RCC 7860 (cell line): ENCODE data around the gene SYNJ1.
"Not testable (repeated sequence)": the region's sequence is repeated elsewhere in the genome, so short reads cannot be mapped to it uniquely, and the experiment has no call there.

Experiments used
- DNase-seq: peaks from one replicate; pipeline ENCODE4 v3.0.0-alpha.2; 2015; ENCODE audit warnings: low spot score
- FAIRE-seq: peaks from 2 replicates; lab custom pipeline; 2012; peaks lifted over from hg19 to GRCh38; lab: Jason Lieb, UNC

SYNJ1 gene

GRCh38 chr21:32727687-32728455 is at the start of gene SYNJ1:
Gene SYNJ1, minus strand, starts transcription at chr21:32728013. Its CDS starts 1,118 bp downstream, at chr21:32726895.
- DNase-seq: peak; percentile 87
- FAIRE-seq: peak; percentile 5

GRCh38 chr21:32777269-32777668 is 49.5 kb upstream of the SYNJ1 start:
- FAIRE-seq (no peak), DNase-seq (no peak)

- no peak for DNase-seq
- no peak for FAIRE-seq
Measured at GRCh38 chr21:32776743-32777142, 48.9 kb upstream of the SYNJ1 start.

GRCh38 chr21:32773048-32773344 is 45.2 kb upstream of the SYNJ1 start:
- FAIRE-seq, DNase-seq: not testable (repeated sequence)

- FAIRE-seq (no peak), DNase-seq (no peak)
Measured at GRCh38 chr21:32772281-32773047, 44.7 kb upstream of the SYNJ1 start.

GRCh38 chr21:32770871-32771523 is 43.2 kb upstream of the SYNJ1 start:
- FAIRE-seq: no peak
- peak; percentile 10 for DNase-seq

GRCh38 chr21:32768530-32768929 is 40.7 kb upstream of the SYNJ1 start:
- DNase-seq (no peak), FAIRE-seq (no peak)

- DNase-seq (no peak), FAIRE-seq (no peak)
Measured at GRCh38 chr21:32765058-32765457, 37.2 kb upstream of the SYNJ1 start.

- DNase-seq: no peak
- FAIRE-seq: no peak
Measured at GRCh38 chr21:32764186-32764585, 36.4 kb upstream of the SYNJ1 start.

GRCh38 chr21:32757804-32758203 is 30.0 kb upstream of the SYNJ1 start:
- FAIRE-seq: no peak
- DNase-seq: no peak

GRCh38 chr21:32756096-32756495 is 28.3 kb upstream of the SYNJ1 start:
- no peak for FAIRE-seq

GRCh38 chr21:32753818-32754585 is 26.2 kb upstream of the SYNJ1 start:
- FAIRE-seq: no peak

More at GRCh38 chr21:32756096-32756495, 28.3 kb upstream of the SYNJ1 start:
- DNase-seq: no peak

GRCh38 chr21:32750405-32750804 is 22.6 kb upstream of the SYNJ1 start:
- DNase-seq (no peak), FAIRE-seq (no peak)

More at GRCh38 chr21:32753818-32754585, 26.2 kb upstream of the SYNJ1 start:
- DNase-seq: no peak

- no peak for FAIRE-seq
- no peak for DNase-seq
Measured at GRCh38 chr21:32749662-32750061, 21.8 kb upstream of the SYNJ1 start.

GRCh38 chr21:32748529-32748928 is 20.7 kb upstream of the SYNJ1 start:
- FAIRE-seq (no peak), DNase-seq (no peak)

- no peak for FAIRE-seq
- DNase-seq: no peak
Measured at GRCh38 chr21:32747396-32747795, 19.6 kb upstream of the SYNJ1 start.

GRCh38 chr21:32746711-32747110 is 18.9 kb upstream of the SYNJ1 start:
- FAIRE-seq, DNase-seq: not testable (repeated sequence)

GRCh38 chr21:32742396-32742795 is 14.6 kb upstream of the SYNJ1 start:
- FAIRE-seq (no peak), DNase-seq (no peak)

GRCh38 chr21:32741336-32741735 is 13.5 kb upstream of the SYNJ1 start:
- DNase-seq: no peak
- no peak for FAIRE-seq

- DNase-seq (no peak), FAIRE-seq (no peak)
Measured at GRCh38 chr21:32739946-32740345, 12.1 kb upstream of the SYNJ1 start.

GRCh38 chr21:32736083-32736482 is 8.3 kb upstream of the SYNJ1 start:
- not testable (repeated sequence) for DNase-seq, FAIRE-seq
